Femur (tissue), 1 donor: Measurements from ENCODE around the gene LAMB3.

Source experiments
- DNase-seq: peaks from one replicate; pipeline ENCODE4 v3.0.0-alpha.2; 2017

The LAMB3 gene

GRCh38 chr1:209617047-209617673 is 35.1 kb downstream of the LAMB3 start:
- DNase-seq, result no peak

GRCh38 chr1:209616366-209617046 is 35.7 kb downstream of the LAMB3 start:
- DNase-seq, result no peak

- no peak for DNase-seq
Measured at GRCh38 chr1:209614906-209615305, 37.3 kb downstream of the LAMB3 start.

- no peak for DNase-seq
Measured at GRCh38 chr1:209614151-209614420, 38.1 kb downstream of the LAMB3 start.

GRCh38 chr1:209613400-209614150 is 38.6 kb downstream of the LAMB3 start:
- DNase-seq, result no peak

- no peak for DNase-seq
Measured at GRCh38 chr1:209612646-209613399, 39.4 kb downstream of the LAMB3 start.

- no peak for DNase-seq
Measured at GRCh38 chr1:209611771-209612570, 40.3 kb downstream of the LAMB3 start.

- DNase-seq, result no peak
Measured at GRCh38 chr1:209610631-209610905, 41.7 kb downstream of the LAMB3 start.

- no peak for DNase-seq
Measured at GRCh38 chr1:209609791-209610630, 42.2 kb downstream of the LAMB3 start.

- DNase-seq, result no peak
Measured at GRCh38 chr1:209609041-209609790, 43.0 kb downstream of the LAMB3 start.

GRCh38 chr1:209607795-209608178 is 44.4 kb downstream of the LAMB3 start:
- DNase-seq, result no peak

- no peak for DNase-seq
Measured at GRCh38 chr1:209607102-209607794, 45.0 kb downstream of the LAMB3 start.

- DNase-seq, result no peak
Measured at GRCh38 chr1:209603877-209604276, 48.3 kb downstream of the LAMB3 start.

- no peak for DNase-seq
Measured at GRCh38 chr1:209601809-209602657, 50.2 kb downstream of the LAMB3 start.

- DNase-seq, result no peak
Measured at GRCh38 chr1:209600541-209600940, 51.7 kb downstream of the LAMB3 start.

GRCh38 chr1:209598227-209598626 is 54.0 kb downstream of the LAMB3 start:
- DNase-seq, result no peak

- DNase-seq, result no peak
Measured at GRCh38 chr1:209597499-209597898, 54.7 kb downstream of the LAMB3 start.

- no peak for DNase-seq
Measured at GRCh38 chr1:209595599-209596285, 56.5 kb downstream of the LAMB3 start.

- DNase-seq, result no peak
Measured at GRCh38 chr1:209595028-209595427, 57.2 kb downstream of the LAMB3 start.
